IPS-NIHi7 (cell line): ENCODE results near the gene FLACC1.
"Not testable (repeated sequence)": the region's sequence is repeated elsewhere in the genome, so short reads cannot be mapped to it uniquely, and the experiment has no call there.

ENCODE experiments used
- DNase-seq: peaks from one replicate; pipeline ENCODE4 v3.0.0; 2012; ENCODE audit warnings: mixed read lengths; ENCODE audit errors: extremely low spot score

FLACC1 gene

GRCh38 chr2:201349601-201350000 is 7.5 kb downstream of the FLACC1 start:
- no peak for DNase-seq

- no peak for DNase-seq
Observed at GRCh38 chr2:201348758-201349157, 8.4 kb downstream of the FLACC1 start.

GRCh38 chr2:201347138-201347537 is 10.0 kb downstream of the FLACC1 start:
- DNase-seq: no peak

- no peak for DNase-seq
Observed at GRCh38 chr2:201345625-201346213, 11.4 kb downstream of the FLACC1 start.

- DNase-seq: peak; percentile 49
Observed at GRCh38 chr2:201344663-201345366, 12.3 kb downstream of the FLACC1 start.

- DNase-seq: no peak
Observed at GRCh38 chr2:201343559-201343958, 13.6 kb downstream of the FLACC1 start.

- no peak for DNase-seq
Observed at GRCh38 chr2:201342923-201343322, 14.2 kb downstream of the FLACC1 start.

- no peak for DNase-seq
Observed at GRCh38 chr2:201329409-201329808, 27.7 kb downstream of the FLACC1 start.

GRCh38 chr2:201327678-201328077 is 29.5 kb downstream of the FLACC1 start:
- DNase-seq: no peak

- DNase-seq: no peak
Observed at GRCh38 chr2:201322772-201323171, 34.4 kb downstream of the FLACC1 start.

- DNase-seq: no peak
Observed at GRCh38 chr2:201320701-201321100, 36.4 kb downstream of the FLACC1 start.

- no peak for DNase-seq
Observed at GRCh38 chr2:201320257-201320656, 36.9 kb downstream of the FLACC1 start.

- DNase-seq: no peak
Observed at GRCh38 chr2:201319511-201319910, 37.6 kb downstream of the FLACC1 start.

GRCh38 chr2:201313362-201313761 is 43.8 kb downstream of the FLACC1 start:
- no peak for DNase-seq

- no peak for DNase-seq
Observed at GRCh38 chr2:201308914-201309313, 48.2 kb downstream of the FLACC1 start.

GRCh38 chr2:201307876-201308275 is 49.3 kb downstream of the FLACC1 start:
- DNase-seq: no peak

- DNase-seq: not testable (repeated sequence)
Observed at GRCh38 chr2:201299929-201300328, 57.2 kb downstream of the FLACC1 start.

GRCh38 chr2:201298462-201299052 is 58.6 kb downstream of the FLACC1 start:
- DNase-seq: no peak

GRCh38 chr2:201290457-201291148 is 66.5 kb downstream of the FLACC1 start:
- DNase-seq: not testable (repeated sequence)

GRCh38 chr2:201285499-201285898 is 71.6 kb downstream of the FLACC1 start:
- no peak for DNase-seq

- no peak for DNase-seq
Observed at GRCh38 chr2:201280191-201281040, 76.7 kb downstream of the FLACC1 start.

GRCh38 chr2:201279079-201279478 is 78.1 kb downstream of the FLACC1 start:
- no peak for DNase-seq
